Progenitor cell of endocrine pancreas (in vitro differentiated cells): ENCODE measurements around the gene NHERF1. TPM values are rescaled to one million over a fixed set of nuclear protein-coding genes. Genes with fewer than 3 reads are reported as not detected.

Source experiments
- DNase-seq: peaks from one replicate; pipeline ENCODE4 v3.0.0; 2021; ENCODE audit warnings: low spot score; ENCODE audit not compliant: unreplicated experiment
- H3K27ac Mint-ChIP-seq: 2 replicates; pipeline ENCODE4 v1.8.0; 2021; ENCODE audit warnings: mild to moderate bottlenecking, moderate library complexity, mixed read lengths
- H3K27me3 Mint-ChIP-seq: 2 replicates; pipeline ENCODE4 v1.8.0; 2021; ENCODE audit warnings: mixed read lengths
- H3K36me3 Mint-ChIP-seq: 2 replicates; pipeline ENCODE4 v1.8.0; 2022; ENCODE audit warnings: mixed read lengths; ENCODE audit not compliant: insufficient read depth
- H3K4me1 Mint-ChIP-seq: 2 replicates; pipeline ENCODE4 v1.8.0; 2021; ENCODE audit warnings: low read depth, mixed read lengths
- H3K4me3 Mint-ChIP-seq: 2 replicates; pipeline ENCODE4 v1.8.0; 2021; ENCODE audit warnings: low read depth, mild to moderate bottlenecking, moderate library complexity, mixed read lengths
- H3K9me3 Mint-ChIP-seq: 2 replicates; pipeline ENCODE4 v1.8.0; 2021; ENCODE audit warnings: low read depth, mixed read lengths
- CTCF ChIP-seq: fragments of 200-600 bp; sonication (generic); IDR thresholded peaks from one replicate; pipeline ENCODE4 v1.5.0; 2021; ENCODE audit warnings: antibody characterized with exemption, mild to moderate bottlenecking; ENCODE audit not compliant: unreplicated experiment
- total RNA-seq: library from RNA; stranded (reverse); gene quantifications from 2 replicates; pipeline ENCODE4 v1.2.1, GENCODE V29; 2021

Gene NHERF1
- total RNA-seq, 1 donor from 2014 or later: 143 TPM

- Mint-ChIP-seq H3K36me3 (peaks cover 25% of the 10 kb centered on the region), H3K9me3 (no peaks in the 10 kb centered on the region), H3K4me1 (peaks cover 25% of the 10 kb centered on the region), H3K27ac (no peak overlapping the region), H3K27me3 (no peaks in the 10 kb centered on the region), H3K4me3 (no peak overlapping the region)
- TF ChIP-seq CTCF: no peak
- DNase-seq: no peak
These were observed 23.0 kb downstream of the NHERF1 start for GRCh38 chr17:74771319-74771914.

- H3K4me1 Mint-ChIP-seq: peaks cover 27% of the 10 kb centered on the region
- no peak for TF ChIP-seq CTCF
- H3K27me3 Mint-ChIP-seq: no peaks in the 10 kb centered on the region
- no peaks in the 10 kb centered on the region for H3K9me3 Mint-ChIP-seq
- no peak overlapping the region for H3K4me3 Mint-ChIP-seq
- DNase-seq: no peak
- peaks cover 25% of the 10 kb centered on the region for H3K36me3 Mint-ChIP-seq
- no peak overlapping the region for H3K27ac Mint-ChIP-seq
These were observed 23.6 kb downstream of the NHERF1 start for GRCh38 chr17:74772053-74772452.

- DNase-seq: no peak
- no peaks in the 10 kb centered on the region for H3K9me3 Mint-ChIP-seq
- H3K36me3 Mint-ChIP-seq: peaks cover 23% of the 10 kb centered on the region
- H3K4me1 Mint-ChIP-seq: peaks cover 33% of the 10 kb centered on the region
- TF ChIP-seq CTCF: no peak
- peak overlapping the region; percentile 53 for H3K4me3 Mint-ChIP-seq
- no peaks in the 10 kb centered on the region for H3K27me3 Mint-ChIP-seq
- no peak overlapping the region for H3K27ac Mint-ChIP-seq
These were observed 25.0 kb downstream of the NHERF1 start for GRCh38 chr17:74773414-74773813.

- DNase-seq: no peak
- no peak for TF ChIP-seq CTCF
- Mint-ChIP-seq H3K27ac (no peak overlapping the region), H3K36me3 (peaks cover 19% of the 10 kb centered on the region), H3K9me3 (no peaks in the 10 kb centered on the region), H3K4me3 (peak overlapping the region; percentile 53), H3K4me1 (peaks cover 28% of the 10 kb centered on the region), H3K27me3 (no peaks in the 10 kb centered on the region)
These were observed 25.5 kb downstream of the NHERF1 start for GRCh38 chr17:74773871-74774286.

GRCh38 chr17:74775409-74776043 is 27.1 kb downstream of the NHERF1 start:
- peaks cover 15% of the 10 kb centered on the region for H3K36me3 Mint-ChIP-seq
- peaks cover 23% of the 10 kb centered on the region for H3K4me1 Mint-ChIP-seq
- H3K27me3 Mint-ChIP-seq: no peaks in the 10 kb centered on the region
- no peak for TF ChIP-seq CTCF
- DNase-seq: no peak
- peak overlapping the region; percentile 94 for H3K4me3 Mint-ChIP-seq
- H3K27ac Mint-ChIP-seq: peak overlapping the region; percentile 96
- no peaks in the 10 kb centered on the region for H3K9me3 Mint-ChIP-seq
